GM18519 (cell line): ENCODE measurements around the gene GALC.

Source experiments
- ATAC-seq: cut with Tn5 transposase; IDR thresholded peaks from one replicate; pipeline ENCODE4 v1.9.1; 2021; ENCODE audit warnings: mild to moderate bottlenecking, moderate library complexity; ENCODE audit not compliant: unreplicated experiment, low FRiP score

GALC gene

GRCh38 chr14:87966816-87967215, 26.2 kb downstream of the GALC start:
- ATAC-seq: no peak

- ATAC-seq: no peak
These were observed 31.7 kb downstream of the GALC start for GRCh38 chr14:87961246-87961645.

GRCh38 chr14:87960013-87960787, 32.8 kb downstream of the GALC start:
- ATAC-seq: no peak

- ATAC-seq: no peak
These were observed 37.5 kb downstream of the GALC start for GRCh38 chr14:87955501-87955900.

GRCh38 chr14:87952307-87953094, 40.5 kb downstream of the GALC start:
- ATAC-seq: peak; percentile 80

- no peak for ATAC-seq
These were observed 47.9 kb downstream of the GALC start for GRCh38 chr14:87944987-87945604.

GRCh38 chr14:87940894-87941293, 52.1 kb downstream of the GALC start:
- ATAC-seq: no peak

GRCh38 chr14:87940382-87940781, 52.6 kb downstream of the GALC start:
- peak; percentile 99 for ATAC-seq

GRCh38 chr14:87935886-87936285, 57.1 kb downstream of the GALC start:
- no peak for ATAC-seq

GRCh38 chr14:87935081-87935828, 57.7 kb downstream of the GALC start:
- ATAC-seq: no peak

GRCh38 chr14:87934185-87934584, 58.8 kb downstream of the GALC start:
- ATAC-seq: no peak

- no peak for ATAC-seq
These were observed 76.1 kb downstream of the GALC start for GRCh38 chr14:87916886-87917275.

- no peak for ATAC-seq
These were observed 76.7 kb downstream of the GALC start for GRCh38 chr14:87916103-87916885.

GRCh38 chr14:87908550-87908949, 84.4 kb downstream of the GALC start:
- ATAC-seq: no peak

- ATAC-seq: no peak
These were observed 91.3 kb downstream of the GALC start for GRCh38 chr14:87901652-87902051.

- ATAC-seq: no peak
These were observed 91.7 kb downstream of the GALC start for GRCh38 chr14:87901236-87901635.

- no peak for ATAC-seq
These were observed 93.8 kb downstream of the GALC start for GRCh38 chr14:87899228-87899627.

GRCh38 chr14:87898301-87898700, 94.7 kb downstream of the GALC start:
- no peak for ATAC-seq

GRCh38 chr14:87896393-87897380, 96.3 kb downstream of the GALC start:
- ATAC-seq: peak; percentile 51
